A204.1 (cell line): ENCODE data around the gene UNC5A.

Experiments
- FAIRE-seq: peaks from 2 replicates; lab custom pipeline; 2012; peaks lifted over from hg19 to GRCh38; lab: Jason Lieb, UNC

Gene UNC5A

GRCh38 chr5:176781638-176782570, 28.5 kb upstream of the UNC5A start:
- FAIRE-seq = no peak

- FAIRE-seq = no peak
Measured at GRCh38 chr5:176784218-176785165, 25.9 kb upstream of the UNC5A start.

DNA sequence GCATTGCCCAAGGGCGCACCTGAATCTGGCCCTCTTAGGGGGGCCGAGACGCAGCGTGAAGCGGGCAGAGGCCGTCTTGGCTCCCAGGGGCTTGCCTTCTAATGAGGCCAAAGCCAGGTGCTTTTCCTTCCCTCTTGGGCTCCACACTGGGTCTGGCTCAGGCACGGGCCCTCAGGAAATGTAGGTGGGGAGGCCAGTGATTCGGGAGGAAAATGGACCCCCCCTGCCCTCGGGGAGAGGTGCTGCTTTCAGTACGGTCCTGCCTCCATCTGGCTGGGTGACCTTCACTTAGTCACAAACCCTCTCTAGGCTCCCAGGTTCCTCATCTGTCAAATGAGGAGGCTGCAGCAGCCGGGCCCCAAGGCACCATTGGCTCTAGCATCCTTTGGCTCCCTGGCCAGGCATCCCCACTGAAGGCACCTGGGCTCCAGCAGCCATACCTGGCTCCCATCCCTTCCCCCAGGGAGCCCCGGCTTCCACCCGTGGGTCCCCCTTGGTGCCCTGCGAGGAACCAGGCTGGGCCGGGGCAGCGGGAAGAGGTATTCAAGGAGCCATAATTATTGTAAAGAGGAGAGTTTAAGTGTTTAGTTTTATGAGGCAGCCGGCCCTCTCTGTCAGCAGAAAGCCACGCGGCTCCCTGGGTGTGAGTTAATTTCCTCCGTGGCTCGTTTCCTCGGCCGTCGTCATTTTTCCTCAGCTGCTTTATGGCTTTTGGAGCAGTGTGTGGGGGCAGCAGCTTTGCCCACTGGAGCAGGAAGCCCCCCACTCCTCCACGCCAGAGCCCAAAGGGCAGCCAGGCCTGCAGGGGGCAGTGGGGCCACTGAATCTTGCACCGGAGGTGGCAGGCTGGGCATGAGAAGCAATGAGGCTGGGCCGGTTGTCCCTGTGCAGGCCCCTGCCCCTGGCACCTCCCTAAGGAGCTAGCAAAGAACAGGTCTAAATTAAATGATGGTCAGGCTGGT, 24.9 kb upstream of the UNC5A start:
- no peak for FAIRE-seq

- FAIRE-seq = no peak
Measured at GRCh38 chr5:176787676-176788075, 22.7 kb upstream of the UNC5A start.

- no peak for FAIRE-seq
Measured at GRCh38 chr5:176788091-176788490, 22.3 kb upstream of the UNC5A start.

- FAIRE-seq = no peak
Measured at GRCh38 chr5:176788941-176789872, 21.2 kb upstream of the UNC5A start.

DNA sequence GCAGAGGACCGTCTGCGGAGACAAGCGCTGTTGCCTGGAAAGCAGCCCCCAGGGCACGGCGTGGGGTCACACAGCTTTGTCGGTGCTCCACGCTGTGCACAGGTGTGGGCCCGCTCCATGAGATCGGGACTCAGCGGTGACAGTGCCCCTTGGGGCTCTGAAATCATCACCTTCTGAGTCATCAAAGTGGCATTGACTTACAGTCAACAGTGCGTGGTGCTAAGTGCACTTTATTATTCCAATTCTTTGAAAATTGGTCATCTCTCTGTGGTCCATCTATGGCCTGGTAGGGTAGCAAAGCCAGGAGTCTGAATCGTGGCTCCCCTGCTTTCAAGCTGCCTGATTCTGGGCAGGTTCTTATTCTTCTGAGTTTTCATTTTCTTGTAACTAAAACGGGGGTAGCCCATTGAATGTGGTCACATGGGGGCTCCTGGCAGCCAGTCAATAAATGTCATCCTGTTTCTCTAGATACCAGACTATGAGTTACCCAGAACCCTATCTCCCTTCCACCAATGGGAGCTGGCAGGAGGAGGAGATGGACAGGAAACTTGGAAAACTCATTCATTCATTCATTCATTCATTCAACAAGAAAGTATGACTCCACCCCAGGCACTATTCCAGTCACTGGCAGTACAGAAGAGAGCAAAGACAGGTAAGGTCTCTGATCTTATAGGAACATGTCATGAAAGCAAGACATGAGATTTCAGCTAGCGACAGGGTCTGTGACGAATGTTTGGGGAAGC, 20.3 kb upstream of the UNC5A start:
- no peak for FAIRE-seq

GRCh38 chr5:176790941-176791340, 19.4 kb upstream of the UNC5A start:
- FAIRE-seq = no peak

DNA sequence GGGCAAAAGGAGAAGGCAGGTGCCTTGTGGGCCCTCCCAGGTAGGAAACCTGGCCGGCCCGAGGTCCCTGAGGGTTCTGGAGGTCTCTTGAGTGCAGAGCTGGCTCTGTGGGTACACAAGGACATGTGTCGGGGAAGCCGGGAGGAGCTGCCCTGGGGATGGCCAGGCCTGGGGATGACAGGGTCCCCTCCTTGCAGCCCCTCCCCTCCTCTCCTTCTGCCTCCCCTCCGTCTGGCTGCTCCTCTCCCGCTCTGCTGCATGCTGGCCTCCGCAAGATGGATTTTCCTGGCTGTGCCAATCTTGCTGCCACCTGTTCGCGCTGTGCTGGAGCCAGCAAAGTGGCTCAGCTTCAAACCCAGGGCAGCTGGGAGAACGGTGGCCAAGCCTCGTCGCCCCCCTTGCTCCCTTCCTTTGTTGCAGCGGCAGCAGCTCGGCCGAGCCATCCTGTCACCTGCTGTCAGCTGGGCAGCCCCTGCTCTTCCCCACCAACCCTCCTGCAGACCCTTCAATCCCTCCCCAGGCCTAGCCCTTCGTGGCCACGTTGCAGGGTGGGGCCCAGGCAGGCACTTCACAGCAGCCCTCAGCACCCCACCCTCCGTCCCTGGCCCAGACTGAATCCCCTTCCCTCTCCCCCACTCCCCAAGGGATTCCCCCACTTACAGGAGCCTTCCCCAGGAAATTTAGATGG, 17.6 kb upstream of the UNC5A start:
- no peak for FAIRE-seq

- FAIRE-seq = no peak
Measured at GRCh38 chr5:176793343-176793699, 17.0 kb upstream of the UNC5A start.

DNA sequence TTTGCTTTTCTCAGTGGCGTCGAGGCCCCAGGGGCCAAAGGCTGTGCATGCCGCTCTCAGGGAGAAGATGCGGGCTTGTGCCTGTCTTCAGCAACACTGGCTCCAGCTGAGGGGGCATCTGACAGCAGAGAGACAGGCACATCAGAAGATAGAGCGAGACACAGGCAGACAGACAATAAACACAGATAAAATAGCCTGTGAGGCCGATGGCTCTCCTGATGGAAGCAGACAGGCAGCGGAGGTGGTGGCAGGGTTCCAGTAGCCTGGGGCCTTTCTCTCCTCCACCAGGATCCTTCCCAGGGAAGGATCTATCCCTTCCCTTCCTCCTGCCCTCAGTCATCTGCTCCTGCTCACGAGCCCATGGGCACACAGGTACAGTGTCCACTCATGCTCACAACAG, 16.6 kb upstream of the UNC5A start:
- FAIRE-seq = no peak

DNA sequence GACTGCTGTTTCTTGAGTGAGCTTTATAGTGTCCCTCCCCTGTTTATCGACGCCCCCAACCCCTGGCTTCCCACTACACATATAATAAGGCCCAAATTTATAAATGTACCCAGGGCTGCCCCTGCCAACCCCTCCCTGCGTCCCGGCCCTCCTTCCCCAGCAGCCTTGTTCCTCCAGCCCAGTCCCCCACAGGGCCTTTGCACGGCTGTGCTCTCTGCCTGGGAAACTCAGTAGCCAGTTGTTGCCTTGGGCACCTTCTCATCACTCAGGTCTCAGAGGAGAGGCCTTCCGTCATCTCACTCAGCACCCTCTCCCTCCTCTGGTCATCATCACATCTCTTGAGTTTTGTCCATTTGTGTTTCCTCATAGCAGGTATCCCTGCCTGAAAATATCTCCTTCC, 15.8 kb upstream of the UNC5A start:
- FAIRE-seq = no peak

GRCh38 chr5:176796411-176796810, 13.9 kb upstream of the UNC5A start:
- FAIRE-seq = no peak

DNA sequence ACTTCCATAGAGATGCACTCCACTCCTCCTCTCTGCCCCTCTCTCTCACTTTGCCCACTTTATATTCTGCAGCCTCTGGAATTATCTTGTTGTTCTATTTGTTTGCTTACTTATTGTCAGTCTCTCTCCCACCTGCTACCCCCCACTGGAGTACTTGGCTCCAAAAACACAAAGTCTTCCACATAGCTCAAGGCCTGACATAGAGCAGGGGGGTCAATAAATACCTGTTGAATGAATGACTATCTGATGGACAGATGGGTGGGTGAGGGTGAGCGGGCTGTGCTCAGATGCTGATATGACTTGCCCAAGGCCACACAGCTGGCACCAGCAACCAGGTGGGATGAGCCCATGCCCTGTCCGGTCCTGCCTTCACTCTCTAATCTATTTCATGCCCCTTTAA, 13.4 kb upstream of the UNC5A start:
- no peak for FAIRE-seq

- FAIRE-seq = no peak
Measured at GRCh38 chr5:176797456-176798050, 12.8 kb upstream of the UNC5A start.

DNA sequence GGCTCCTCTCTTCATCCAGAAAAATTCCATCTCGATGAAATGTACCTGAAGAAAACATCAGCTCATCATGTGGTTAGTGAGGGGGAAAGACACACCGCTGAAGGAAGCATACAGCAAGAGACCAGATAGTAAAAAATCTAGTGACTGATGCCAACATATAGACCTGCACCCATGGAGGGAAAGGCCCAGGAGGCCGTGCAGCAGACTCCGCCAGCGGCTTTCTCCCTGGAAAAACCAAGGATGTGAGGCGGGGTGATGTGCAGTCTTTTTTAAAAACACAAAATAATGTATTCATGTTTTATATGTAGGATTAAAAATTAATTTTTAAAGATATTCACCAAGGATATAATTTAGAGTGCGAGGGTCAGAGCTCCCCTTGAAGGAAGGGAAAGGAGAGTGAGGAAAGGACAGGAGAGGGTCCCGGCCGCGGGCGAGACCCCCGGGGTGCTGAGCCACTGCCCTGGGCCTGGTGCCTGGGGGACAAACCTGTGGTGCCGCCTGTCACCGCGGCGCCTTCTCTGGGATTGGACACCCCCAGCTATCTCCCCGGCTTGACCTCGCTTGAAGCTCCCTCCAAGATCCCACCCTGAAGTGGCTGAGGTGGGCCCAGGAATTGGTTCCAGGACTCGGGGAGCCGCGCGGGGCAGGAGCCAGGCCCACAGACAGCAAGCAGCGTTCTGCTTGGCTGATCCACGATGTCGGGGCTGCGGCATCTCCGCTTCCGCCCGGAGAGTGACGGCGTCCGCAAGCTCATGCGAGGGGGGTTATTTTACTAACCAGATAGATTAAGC, 12.1 kb upstream of the UNC5A start:
- FAIRE-seq = no peak

DNA sequence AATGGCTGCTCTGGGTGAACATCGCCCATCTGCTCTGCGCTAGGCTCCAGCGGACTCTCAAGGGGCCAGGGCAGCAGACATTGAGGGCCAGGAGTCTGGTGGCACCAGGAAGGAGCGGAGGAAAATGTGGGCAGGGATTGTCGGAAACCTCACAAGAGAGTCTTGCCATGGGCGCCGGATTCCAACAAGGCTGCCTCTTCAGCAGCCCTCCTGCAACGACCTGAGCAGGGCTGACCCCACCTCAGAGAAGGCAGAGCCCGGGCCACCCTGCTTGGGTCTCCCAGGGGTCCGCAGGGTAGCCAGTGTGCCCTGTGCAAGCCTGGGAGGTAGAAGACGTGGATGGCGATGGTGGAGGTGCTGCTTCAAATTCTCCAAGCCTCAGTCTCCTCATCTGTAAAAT, 11.4 kb upstream of the UNC5A start:
- no peak for FAIRE-seq

DNA sequence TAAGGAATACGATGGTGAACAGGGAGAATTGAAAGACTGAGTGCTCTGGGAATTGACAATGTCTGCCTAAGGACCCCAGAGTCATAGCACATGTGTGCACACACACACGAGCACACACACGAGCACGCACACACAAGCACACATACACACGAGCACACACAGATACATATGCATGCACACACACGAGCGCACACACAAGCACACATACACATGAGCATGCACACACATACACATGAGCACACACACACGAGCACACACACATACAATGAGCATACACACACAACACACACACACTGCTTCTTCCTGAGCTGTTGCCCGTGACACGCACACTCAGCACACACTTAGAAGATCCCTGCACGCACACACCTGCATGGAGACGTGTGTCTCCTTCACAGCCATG, 10.9 kb upstream of the UNC5A start:
- FAIRE-seq = no peak
